A673 (cell line): ENCODE measurements around the gene PRR5. TPM values are rescaled to one million over a fixed set of nuclear protein-coding genes. Genes with fewer than 3 reads are reported as not detected.

Source experiments
- BruUV-seq: library from RNA; stranded (reverse); fragments of 400-500 nt; replicated peaks from 2 replicates; lab custom pipeline; 2021; lab: Mats Ljungman, UMichigan
- CTCF ChIA-PET: fragments of 300-600 bp; sonication (Branson Sonifier 250); formaldehyde crosslinking; loops from one replicate; lab custom pipeline; 2022; ENCODE audit warnings: antibody characterized with exemption; lab: Charles Lee
- POLR2A ChIA-PET: fragments of 300-600 bp; sonication (Branson Sonifier 250); formaldehyde crosslinking; loops from one replicate; lab custom pipeline; 2022; ENCODE audit warnings: antibody characterized with exemption; ENCODE audit not compliant: low non-redundant PET; lab: Charles Lee
- DNase-seq: peaks from one replicate; pipeline ENCODE4 v3.0.0-alpha.2; 2015; ENCODE audit warnings: low spot score
- H3K27ac ChIP-seq: fragments of 200-600 bp; sonication (generic); 2 replicates; pipeline ENCODE4 v1.5.1; 2016; ENCODE audit warnings: mixed run types, low read depth, mild to moderate bottlenecking, mixed read lengths, antibody characterized with exemption, low read length; ENCODE audit not compliant: poor library complexity, severe bottlenecking
- H3K27me3 ChIP-seq: fragments of 200-600 bp; sonication (generic); replicated peaks from 2 replicates; pipeline ENCODE4 v1.6.1; 2017; ENCODE audit warnings: mixed run types, low read depth, mild to moderate bottlenecking, mixed read lengths, antibody characterized with exemption, low read length; ENCODE audit not compliant: insufficient read depth, poor library complexity
- H3K36me3 ChIP-seq: fragments of 200-600 bp; sonication (generic); 2 replicates; pipeline ENCODE4 v1.6.1; 2016; ENCODE audit warnings: mixed run types, mild to moderate bottlenecking, mixed read lengths, antibody characterized with exemption, low read length; ENCODE audit not compliant: insufficient read depth, poor library complexity, severe bottlenecking
- H3K4me1 ChIP-seq: fragments of 200-600 bp; sonication (generic); 2 replicates; pipeline ENCODE4 v1.6.1; 2017; ENCODE audit warnings: mixed run types, mild to moderate bottlenecking, mixed read lengths, antibody characterized with exemption, low read length; ENCODE audit not compliant: insufficient read depth, poor library complexity, severe bottlenecking
- H3K4me3 ChIP-seq: fragments of 200-600 bp; sonication (generic); 2 replicates; pipeline ENCODE4 v1.5.1; 2016; ENCODE audit warnings: low read depth, mixed run types, mild to moderate bottlenecking, mixed read lengths, low read length; ENCODE audit not compliant: poor library complexity, severe bottlenecking
- H3K9me3 ChIP-seq: fragments of 200-600 bp; sonication (generic); 2 replicates; pipeline ENCODE4 v1.6.1; 2016; ENCODE audit warnings: mixed run types, low read depth, mild to moderate bottlenecking, mixed read lengths, antibody characterized with exemption, low read length; ENCODE audit not compliant: poor library complexity, severe bottlenecking
- EZH2 ChIP-seq: fragments of 200-600 bp; sonication (generic); IDR thresholded peaks from 2 replicates; pipeline ENCODE4 v1.6.1; 2017; ENCODE audit warnings: borderline replicate concordance, low read depth, mild to moderate bottlenecking, mixed read lengths, antibody characterized with exemption, low read length; ENCODE audit not compliant: poor library complexity, severe bottlenecking
- intact Hi-C: fragments of 100-400 bp; cut with micrococcal nuclease; formaldehyde crosslinking; loops from one replicate; pipeline ENCODE4 v1.10.0; 2022; ENCODE audit not compliant: unreplicated experiment
- total RNA-seq: library from RNA; stranded (reverse); gene quantifications from 2 replicates; pipeline ENCODE4 v1.2.3, GENCODE V29; 2021
- TF ChIP-seq, protein P1 (sequence below): fragments of 300-800, 200-600 bp; sonication (generic); conservative IDR thresholded peaks from 2 replicates; pipeline ENCODE4 v1.5.1; 2017; ENCODE audit warnings: low read depth, mild to moderate bottlenecking, antibody characterized with exemption, low read length, moderate library complexity, mixed read lengths

PRR5 gene
- total RNA-seq, 1 experiment from 2014 or later, result 17.9 TPM

DNA sequence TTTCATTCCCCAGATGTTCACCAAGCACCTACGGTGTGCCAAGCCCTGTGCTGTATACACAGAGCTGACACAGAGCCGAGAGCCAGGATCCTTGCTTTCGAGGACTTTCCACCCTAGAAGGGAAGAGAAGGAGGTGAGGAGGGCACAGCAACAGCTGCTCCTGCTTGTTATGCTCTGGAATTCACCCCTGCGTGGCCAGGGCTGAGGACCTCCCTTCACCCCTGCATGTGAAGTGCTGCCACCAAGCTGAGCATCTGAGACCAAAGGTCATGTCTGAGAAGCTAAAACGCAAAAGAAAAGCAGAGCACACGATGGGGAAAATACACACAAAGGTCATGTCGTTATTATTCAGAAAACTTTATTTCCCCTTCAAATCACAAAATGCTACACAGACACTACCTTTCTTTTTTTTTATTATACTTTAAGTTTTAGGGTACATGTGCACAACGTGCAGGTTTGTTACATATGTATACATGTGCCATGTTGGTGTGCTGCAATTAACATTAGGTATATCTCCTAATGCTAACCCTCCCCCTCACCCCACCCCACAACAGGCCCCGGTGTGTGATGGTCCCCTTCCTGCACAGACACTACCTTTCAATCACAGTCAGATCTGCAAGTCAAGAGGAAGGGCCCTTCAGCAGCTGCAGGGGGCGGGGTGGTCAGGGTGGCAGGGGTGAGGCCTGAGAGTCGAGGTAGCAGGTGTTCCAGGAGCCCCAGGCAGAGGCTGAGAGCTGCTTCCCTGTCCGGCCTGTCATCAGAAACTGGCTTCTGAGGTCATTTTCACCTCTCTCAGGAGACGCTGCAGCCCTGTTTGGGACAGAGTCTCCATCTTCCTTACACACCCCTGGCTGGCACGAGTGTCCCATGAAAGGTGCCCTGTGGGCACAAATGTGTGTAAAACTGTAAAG is 40.1 kb upstream of the PRR5 start:
- Histone ChIP-seq H3K27me3 (no peaks in the 10 kb centered on the region), H3K36me3 (no peaks in the 10 kb centered on the region), H3K9me3 (no peaks in the 10 kb centered on the region), H3K4me1 (no peaks in the 10 kb centered on the region), H3K4me3 (no peak overlapping the region), H3K27ac (no peak overlapping the region)
- intact Hi-C loops, result no loop called here
- no TSS peak for BruUV-seq
- ChIA-PET POLR2A (no interaction called here), CTCF (no interaction called here)
- DNase-seq, result no peak
- TF ChIP-seq, protein P1, sequence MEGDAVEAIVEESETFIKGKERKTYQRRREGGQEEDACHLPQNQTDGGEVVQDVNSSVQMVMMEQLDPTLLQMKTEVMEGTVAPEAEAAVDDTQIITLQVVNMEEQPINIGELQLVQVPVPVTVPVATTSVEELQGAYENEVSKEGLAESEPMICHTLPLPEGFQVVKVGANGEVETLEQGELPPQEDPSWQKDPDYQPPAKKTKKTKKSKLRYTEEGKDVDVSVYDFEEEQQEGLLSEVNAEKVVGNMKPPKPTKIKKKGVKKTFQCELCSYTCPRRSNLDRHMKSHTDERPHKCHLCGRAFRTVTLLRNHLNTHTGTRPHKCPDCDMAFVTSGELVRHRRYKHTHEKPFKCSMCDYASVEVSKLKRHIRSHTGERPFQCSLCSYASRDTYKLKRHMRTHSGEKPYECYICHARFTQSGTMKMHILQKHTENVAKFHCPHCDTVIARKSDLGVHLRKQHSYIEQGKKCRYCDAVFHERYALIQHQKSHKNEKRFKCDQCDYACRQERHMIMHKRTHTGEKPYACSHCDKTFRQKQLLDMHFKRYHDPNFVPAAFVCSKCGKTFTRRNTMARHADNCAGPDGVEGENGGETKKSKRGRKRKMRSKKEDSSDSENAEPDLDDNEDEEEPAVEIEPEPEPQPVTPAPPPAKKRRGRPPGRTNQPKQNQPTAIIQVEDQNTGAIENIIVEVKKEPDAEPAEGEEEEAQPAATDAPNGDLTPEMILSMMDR, result no peak
- TF ChIP-seq EZH2, result no peak

DNA sequence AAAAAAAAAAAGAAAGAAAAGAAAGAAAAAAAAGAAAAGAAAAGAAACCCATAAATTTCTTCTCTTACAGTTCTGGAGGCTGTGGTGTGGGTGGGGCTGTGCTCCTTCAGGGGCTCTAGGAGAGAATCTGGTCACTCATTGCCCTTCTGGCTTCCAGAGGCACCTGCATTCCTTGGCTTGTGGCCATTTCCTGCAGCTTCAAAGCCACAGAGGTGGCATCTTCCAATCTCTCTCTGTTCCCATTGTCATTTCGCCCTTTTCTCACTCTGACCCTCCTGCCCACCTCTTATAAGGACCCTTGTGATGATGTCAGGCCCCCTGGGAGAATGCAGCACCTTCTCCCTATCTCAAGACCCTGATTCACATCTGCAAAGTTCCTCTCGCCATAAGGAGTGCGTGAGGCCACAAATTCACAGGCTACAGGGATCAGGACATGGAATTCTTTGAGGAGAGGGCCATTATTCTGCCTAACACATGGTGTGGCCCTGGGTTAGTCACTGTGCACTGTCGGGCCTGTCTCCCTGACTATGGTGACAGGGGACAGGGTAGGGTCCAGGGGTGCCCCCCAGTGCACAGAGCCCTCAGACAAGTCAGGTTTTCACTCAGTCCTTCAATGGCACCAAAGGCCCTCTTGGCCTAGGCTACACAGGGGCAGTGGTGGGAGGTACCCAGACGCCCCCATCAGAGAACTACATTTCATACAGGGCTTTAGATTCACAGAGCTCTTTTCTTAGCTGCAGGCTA is 38.6 kb upstream of the PRR5 start:
- BruUV-seq, result no TSS peak
- H3K4me3 ChIP-seq, result no peak overlapping the region
- H3K27me3 ChIP-seq, result peaks cover 5% of the 10 kb centered on the region
- DNase-seq, result no peak
- H3K9me3 ChIP-seq, result no peaks in the 10 kb centered on the region
- ChIA-PET POLR2A (no interaction called here), CTCF (no interaction called here)
- H3K36me3 ChIP-seq, result no peaks in the 10 kb centered on the region
- intact Hi-C loops, result no loop called here
- no peak for TF ChIP-seq EZH2
- TF ChIP-seq, protein P1, result no peak
- H3K4me1 ChIP-seq, result no peaks in the 10 kb centered on the region
- no peak overlapping the region for H3K27ac ChIP-seq

DNA sequence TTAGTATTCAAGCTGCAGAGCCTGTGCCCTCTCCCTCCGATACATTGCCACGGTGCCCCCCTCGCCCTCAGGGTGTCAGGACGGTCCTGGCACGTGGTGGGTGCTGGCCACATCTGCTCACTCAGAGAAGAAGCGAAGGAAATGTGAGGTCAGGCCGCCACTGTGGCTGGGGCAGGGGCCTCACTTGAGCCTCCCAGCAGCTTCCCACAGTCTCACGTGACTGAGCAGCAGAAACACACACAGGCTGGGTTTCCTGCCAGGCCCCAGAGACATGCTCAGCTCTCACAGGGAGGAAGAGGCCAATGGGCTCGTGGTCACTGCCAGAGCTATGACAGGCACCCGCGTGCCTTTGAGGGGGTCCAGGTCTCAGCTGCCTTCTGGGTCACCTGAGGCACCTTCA is 37.9 kb upstream of the PRR5 start:
- TF ChIP-seq, protein P1, result no peak
- no peak for TF ChIP-seq EZH2

More for the DNA sequence above, 37.9 kb upstream of the PRR5 start:
- Histone ChIP-seq H3K4me3 (no peak overlapping the region), H3K36me3 (no peaks in the 10 kb centered on the region), H3K27ac (no peak overlapping the region), H3K9me3 (no peaks in the 10 kb centered on the region), H3K27me3 (peaks cover 5% of the 10 kb centered on the region), H3K4me1 (peaks cover 2% of the 10 kb centered on the region)
- intact Hi-C loops, result no loop called here
- POLR2A ChIA-PET, result no interaction called here
- CTCF ChIA-PET, result no interaction called here
- no TSS peak for BruUV-seq
- no peak for DNase-seq
